ENCODE results near the gene OR13J1.
A peak's percentile ranks its signal among the peaks of the same experiment; 100 is the strongest.
"Not testable (repeated sequence)": the region's sequence is repeated elsewhere in the genome, so short reads cannot be mapped to it uniquely, and the experiment has no call there.

Gene OR13J1

GRCh38 chr9:35892051-35892450 lies 21.9 kb upstream of the OR13J1 start:
- no peak overlapping the region for H2BK5ac ChIP-seq (ENCODE audit: low read depth, low read length, poor library complexity, severe bottlenecking)
- H2BK120ac ChIP-seq (ENCODE audit: low read depth, low read length), result no peak overlapping the region
- H4K8ac ChIP-seq (ENCODE audit: low read length), result no peak overlapping the region
- WGBS, result 93% methylated on average over 1 of the region's 1 CpG
- no peaks in the 10 kb centered on the region for H3K36me3 ChIP-seq (ENCODE audit: control insufficient read depth in 1 of 2, insufficient read depth in 2 of 2, low read depth in 1 of 2, low read length in 2 of 2)
- no peak overlapping the region for H2BK12ac ChIP-seq (ENCODE audit: low read length in 2 of 2)
- H3K9ac ChIP-seq (ENCODE audit: low read length), result no peak overlapping the region
- no peak overlapping the region for H3K4me2 ChIP-seq (ENCODE audit: low read length, poor library complexity, severe bottlenecking)
- no peak overlapping the region for H3K14ac ChIP-seq (ENCODE audit: low read length in 2 of 2)
- H3K9me3 ChIP-seq (ENCODE audit: control insufficient read depth, low read length), result no peaks in the 10 kb centered on the region
- no peak overlapping the region for H3K4ac ChIP-seq (ENCODE audit: low read depth in 1 of 2, low read length in 2 of 2)
- no peak overlapping the region for H3K4me3 ChIP-seq (ENCODE audit: insufficient read depth in 1 of 2, low read depth in 1 of 2, low read length in 2 of 2)
- H2AK5ac ChIP-seq (ENCODE audit: low read length, severe bottlenecking), result no peak overlapping the region
- peaks cover 0 to 23% of the 10 kb centered on the region in 2 experiments for H3K27me3 ChIP-seq (ENCODE audit: control insufficient read depth in 1 of 2, insufficient read depth in 1 of 2, low read length in 2 of 2)
- DNase-seq, result no peak
- H3K18ac ChIP-seq (ENCODE audit: low read depth in 1 of 2, low read length in 2 of 2), result no peak overlapping the region
- H3K79me1 ChIP-seq (replicated peaks; ENCODE audit: low read length, poor library complexity, severe bottlenecking), result no peaks in the 10 kb centered on the region
- H3K23ac ChIP-seq (ENCODE audit: low read length in 2 of 2), result no peak overlapping the region
- H4K91ac ChIP-seq (ENCODE audit: low read length), result no peak overlapping the region
- no peak overlapping the region for H2BK15ac ChIP-seq (ENCODE audit: low read depth, poor library complexity, severe bottlenecking)
- H2AFZ ChIP-seq (ENCODE audit: low read depth, low read length), result no peak overlapping the region
- H3K27ac ChIP-seq (ENCODE audit: low read length, poor library complexity, severe bottlenecking), result no peak overlapping the region
- no peaks in the 10 kb centered on the region for H3K4me1 ChIP-seq (ENCODE audit: control insufficient read depth, insufficient read depth, low read depth, low read length)

- no peak overlapping the region for H3K23ac ChIP-seq (ENCODE audit: low read length in 2 of 2)
- H2AFZ ChIP-seq (ENCODE audit: low read depth, low read length), result no peak overlapping the region
- no peak overlapping the region for H2BK15ac ChIP-seq (ENCODE audit: low read depth, poor library complexity, severe bottlenecking)
These were observed 21.4 kb upstream of the OR13J1 start for GRCh38 chr9:35891646-35892045.

GRCh38 chr9:35884908-35885307 lies 14.7 kb upstream of the OR13J1 start:
- WGBS, result 90% methylated on average over 3 of the region's 3 CpGs
- H3K23ac ChIP-seq (ENCODE audit: low read length in 2 of 2); H4K8ac ChIP-seq (ENCODE audit: low read length): not testable (repeated sequence)

More at GRCh38 chr9:35891646-35892045, 21.4 kb upstream of the OR13J1 start:
- no peak overlapping the region for H3K4me2 ChIP-seq (ENCODE audit: low read length, poor library complexity, severe bottlenecking)
- WGBS, result 93% methylated on average over 3 of the region's 3 CpGs
- no peaks in the 10 kb centered on the region for H3K9me3 ChIP-seq (ENCODE audit: control insufficient read depth, low read length)
- H3K27ac ChIP-seq (ENCODE audit: low read length, poor library complexity, severe bottlenecking), result no peak overlapping the region
- no peak overlapping the region for H2AK5ac ChIP-seq (ENCODE audit: low read length, severe bottlenecking)
- no peak overlapping the region for H3K4ac ChIP-seq (ENCODE audit: low read depth in 1 of 2, low read length in 2 of 2)
- no peak overlapping the region for H4K8ac ChIP-seq (ENCODE audit: low read length)
- H3K18ac ChIP-seq (ENCODE audit: low read depth in 1 of 2, low read length in 2 of 2), result no peak overlapping the region
- no peaks in the 10 kb centered on the region for H3K36me3 ChIP-seq (ENCODE audit: control insufficient read depth in 1 of 2, insufficient read depth in 2 of 2, low read depth in 1 of 2, low read length in 2 of 2)
- no peak overlapping the region for H2BK5ac ChIP-seq (ENCODE audit: low read depth, low read length, poor library complexity, severe bottlenecking)
- no peak for DNase-seq
- no peaks in the 10 kb centered on the region for H3K79me1 ChIP-seq (replicated peaks; ENCODE audit: low read length, poor library complexity, severe bottlenecking)
- no peak overlapping the region for H2BK12ac ChIP-seq (ENCODE audit: low read length in 2 of 2)
- no peak overlapping the region for H3K9ac ChIP-seq (ENCODE audit: low read length)
- no peak overlapping the region for H3K4me3 ChIP-seq (ENCODE audit: insufficient read depth in 1 of 2, low read depth in 1 of 2, low read length in 2 of 2)
- H3K4me1 ChIP-seq (ENCODE audit: control insufficient read depth, insufficient read depth, low read depth, low read length), result no peaks in the 10 kb centered on the region
- H2BK120ac ChIP-seq (ENCODE audit: low read depth, low read length), result no peak overlapping the region
- peaks cover 0 to 23% of the 10 kb centered on the region in 2 experiments for H3K27me3 ChIP-seq (ENCODE audit: control insufficient read depth in 1 of 2, insufficient read depth in 1 of 2, low read length in 2 of 2)
- no peak overlapping the region for H3K14ac ChIP-seq (ENCODE audit: low read length in 2 of 2)
- no peak overlapping the region for H4K91ac ChIP-seq (ENCODE audit: low read length)

GRCh38 chr9:35882996-35883395 lies 12.8 kb upstream of the OR13J1 start:
- Histone ChIP-seq H3K9ac (ENCODE audit: low read length) (peak overlapping the region; percentile 42), H3K4me1 (ENCODE audit: control insufficient read depth, insufficient read depth, low read depth, low read length) (no peaks in the 10 kb centered on the region), H3K27ac (ENCODE audit: low read length, poor library complexity, severe bottlenecking) (no peak overlapping the region), H3K18ac (ENCODE audit: low read depth in 1 of 2, low read length in 2 of 2) (no peak overlapping the region), H3K14ac (ENCODE audit: low read length in 2 of 2) (no peak overlapping the region), H2BK120ac (ENCODE audit: low read depth, low read length) (no peak overlapping the region), H2AK5ac (ENCODE audit: low read length, severe bottlenecking) (no peak overlapping the region), H3K27me3 (ENCODE audit: control insufficient read depth in 1 of 2, insufficient read depth in 1 of 2, low read length in 2 of 2) (no peaks in the 10 kb centered on the region), H3K4me2 (ENCODE audit: low read length, poor library complexity, severe bottlenecking) (no peak overlapping the region), H3K79me1 (replicated peaks; ENCODE audit: low read length, poor library complexity, severe bottlenecking) (no peaks in the 10 kb centered on the region), H4K8ac (ENCODE audit: low read length) (no peak overlapping the region), H3K36me3 (ENCODE audit: control insufficient read depth in 1 of 2, insufficient read depth in 2 of 2, low read depth in 1 of 2, low read length in 2 of 2) (no peaks in the 10 kb centered on the region), H4K91ac (ENCODE audit: low read length) (no peak overlapping the region), H3K9me3 (ENCODE audit: control insufficient read depth, low read length) (no peaks in the 10 kb centered on the region), H3K4me3 (ENCODE audit: insufficient read depth in 1 of 2, low read depth in 1 of 2, low read length in 2 of 2) (no peak overlapping the region), H3K4ac (ENCODE audit: low read depth in 1 of 2, low read length in 2 of 2) (no peak overlapping the region), H2BK15ac (ENCODE audit: low read depth, poor library complexity, severe bottlenecking) (no peak overlapping the region), H2BK5ac (ENCODE audit: low read depth, low read length, poor library complexity, severe bottlenecking) (no peak overlapping the region), H3K23ac (ENCODE audit: low read length in 2 of 2) (no peak overlapping the region), H2AFZ (ENCODE audit: low read depth, low read length) (no peak overlapping the region), H2BK12ac (ENCODE audit: low read length in 2 of 2) (no peak overlapping the region)
- DNase-seq, result peak; percentile 3
- WGBS, result 68% methylated on average over 2 of the region's 3 CpGs

More at GRCh38 chr9:35884908-35885307, 14.7 kb upstream of the OR13J1 start:
- H2BK12ac ChIP-seq (ENCODE audit: low read length in 2 of 2); DNase-seq; H2BK15ac ChIP-seq (ENCODE audit: low read depth, poor library complexity, severe bottlenecking); H3K36me3 ChIP-seq (ENCODE audit: control insufficient read depth in 1 of 2, insufficient read depth in 2 of 2, low read depth in 1 of 2, low read length in 2 of 2); H3K27ac ChIP-seq (ENCODE audit: low read length, poor library complexity, severe bottlenecking); H3K4me2 ChIP-seq (ENCODE audit: low read length, poor library complexity, severe bottlenecking); H3K4me3 ChIP-seq (ENCODE audit: insufficient read depth in 1 of 2, low read depth in 1 of 2, low read length in 2 of 2); H3K9ac ChIP-seq (ENCODE audit: low read length); H2AK5ac ChIP-seq (ENCODE audit: low read length, severe bottlenecking); H3K27me3 ChIP-seq (ENCODE audit: control insufficient read depth in 1 of 2, insufficient read depth in 1 of 2, low read length in 2 of 2); H3K18ac ChIP-seq (ENCODE audit: low read depth in 1 of 2, low read length in 2 of 2); H3K79me1 ChIP-seq (replicated peaks; ENCODE audit: low read length, poor library complexity, severe bottlenecking); H4K91ac ChIP-seq (ENCODE audit: low read length); H3K4ac ChIP-seq (ENCODE audit: low read depth in 1 of 2, low read length in 2 of 2); H3K4me1 ChIP-seq (ENCODE audit: control insufficient read depth, insufficient read depth, low read depth, low read length); H2AFZ ChIP-seq (ENCODE audit: low read depth, low read length); H3K9me3 ChIP-seq (ENCODE audit: control insufficient read depth, low read length); H2BK5ac ChIP-seq (ENCODE audit: low read depth, low read length, poor library complexity, severe bottlenecking); H2BK120ac ChIP-seq (ENCODE audit: low read depth, low read length); H3K14ac ChIP-seq (ENCODE audit: low read length in 2 of 2): not testable (repeated sequence)

Data from mesenchymal stem cell (in vitro differentiated cells and primary cell).